ENCODE results near the gene HMGN3.

- TF ChIP-seq CTCF (conservative IDR thresholded peaks at IDR 0.05) (no peak), ZFX (IDR thresholded peaks at IDR 0.05) (no peak)
Observed at GRCh38 chr6:79167931-79168694, 66.4 kb downstream of the HMGN3 start.

Measured in C4-2B (cell line).